CD8-positive, alpha-beta memory T cell (primary cell): Measurements from ENCODE around the gene RHBDD3. TPM values are rescaled to one million over a fixed set of nuclear protein-coding genes. Genes with fewer than 3 reads are reported as not detected.

Experiments used
- CTCF ChIA-PET: fragments of 350-600 bp; sonication (Branson Sonifier 250); formaldehyde crosslinking; loops from one replicate; lab custom pipeline; 2021; ENCODE audit warnings: antibody characterized with exemption; lab: Charles Lee
- POLR2A ChIA-PET: fragments of 350-600 bp; sonication (Branson Sonifier 250); formaldehyde crosslinking; loops from one replicate; lab custom pipeline; 2021; ENCODE audit warnings: antibody characterized with exemption; lab: Charles Lee
- DNase-seq, 5 donors: peaks; one replicate each; pipeline versions ENCODE4 v3.0.0 to v3.0.0-alpha.2; 2020 to 2022; ENCODE audit warnings: mixed read lengths in 1 of 5
- H3K27ac ChIP-seq: one replicate; pipeline ENCODE4 v1.7.0; 2013; ENCODE audit warnings: low read depth, mild to moderate bottlenecking, low read length, moderate library complexity
- H3K27me3 ChIP-seq: 2 replicates; pipeline ENCODE4 v1.7.0; 2013; ENCODE audit warnings: low read length, mild to moderate bottlenecking; ENCODE audit not compliant: insufficient read depth, poor library complexity, severe bottlenecking
- H3K36me3 ChIP-seq: 2 replicates; pipeline ENCODE4 v1.7.0; 2013; ENCODE audit warnings: mild to moderate bottlenecking, low read length, moderate library complexity; ENCODE audit not compliant: insufficient read depth
- H3K4me1 ChIP-seq: 2 replicates; pipeline ENCODE4 v1.7.0; 2013; ENCODE audit warnings: mild to moderate bottlenecking, low read length, moderate library complexity; ENCODE audit not compliant: insufficient read depth
- H3K4me3 ChIP-seq: 2 replicates; pipeline ENCODE4 v1.7.0; 2013; ENCODE audit warnings: mild to moderate bottlenecking, low read length
- H3K9me3 ChIP-seq: 2 replicates; pipeline ENCODE4 v1.7.0; 2013; ENCODE audit warnings: mild to moderate bottlenecking, low read length
- H3K27ac Mint-ChIP-seq, 8 donors: one replicate each; pipeline ENCODE4 v1.8.0; 2020 to 2021; ENCODE audit warnings: mixed read lengths in 8 of 8, mild to moderate bottlenecking in 6 of 8, inconsistent platforms in 3 of 8, moderate library complexity in 3 of 8
- H3K27me3 Mint-ChIP-seq, 2 donors: one replicate each; pipeline ENCODE4 v1.8.0; 2020 to 2021; ENCODE audit warnings: mixed read lengths in 2 of 2, mild to moderate bottlenecking in 1 of 2, moderate library complexity in 1 of 2
- H3K36me3 Mint-ChIP-seq, 3 donors: one replicate each; pipeline ENCODE4 v1.8.0; 2020 to 2021; ENCODE audit warnings: mixed read lengths in 3 of 3, inconsistent platforms in 1 of 3, mild to moderate bottlenecking in 1 of 3
- H3K4me1 Mint-ChIP-seq, 3 donors: one replicate each; pipeline ENCODE4 v1.8.0; 2020 to 2021; ENCODE audit warnings: mixed read lengths in 3 of 3, inconsistent platforms in 1 of 3, mild to moderate bottlenecking in 1 of 3
- H3K4me3 Mint-ChIP-seq, 7 donors: one replicate each; pipeline ENCODE4 v1.8.0; 2020 to 2021; ENCODE audit warnings: mixed read lengths in 7 of 7, mild to moderate bottlenecking in 6 of 7, moderate library complexity in 4 of 7, inconsistent platforms in 2 of 7
- H3K9me3 Mint-ChIP-seq, 5 donors: one replicate each; pipeline ENCODE4 v1.8.0; 2020 to 2022; ENCODE audit warnings: mixed read lengths in 5 of 5, mild to moderate bottlenecking in 3 of 5, moderate library complexity in 2 of 5, inconsistent platforms in 1 of 5
- polyA plus RNA-seq: library from polyadenylated mRNA; unstranded; fragments of 300-500 nt; fragmentation: Illumina TruSeq; gene quantifications from one replicate; pipeline ENCODE4 v1.2.3, GENCODE V29; 2021
- total RNA-seq, 2 experiments: library from RNA; stranded (reverse); gene quantifications; one replicate each; pipeline ENCODE4 v1.2.3, GENCODE V29; 2021

Gene RHBDD3
- total and polyA plus RNA-seq, 3 experiments from 2014 or later: 10.4 to 41.0 (median 37.9) TPM

DNA sequence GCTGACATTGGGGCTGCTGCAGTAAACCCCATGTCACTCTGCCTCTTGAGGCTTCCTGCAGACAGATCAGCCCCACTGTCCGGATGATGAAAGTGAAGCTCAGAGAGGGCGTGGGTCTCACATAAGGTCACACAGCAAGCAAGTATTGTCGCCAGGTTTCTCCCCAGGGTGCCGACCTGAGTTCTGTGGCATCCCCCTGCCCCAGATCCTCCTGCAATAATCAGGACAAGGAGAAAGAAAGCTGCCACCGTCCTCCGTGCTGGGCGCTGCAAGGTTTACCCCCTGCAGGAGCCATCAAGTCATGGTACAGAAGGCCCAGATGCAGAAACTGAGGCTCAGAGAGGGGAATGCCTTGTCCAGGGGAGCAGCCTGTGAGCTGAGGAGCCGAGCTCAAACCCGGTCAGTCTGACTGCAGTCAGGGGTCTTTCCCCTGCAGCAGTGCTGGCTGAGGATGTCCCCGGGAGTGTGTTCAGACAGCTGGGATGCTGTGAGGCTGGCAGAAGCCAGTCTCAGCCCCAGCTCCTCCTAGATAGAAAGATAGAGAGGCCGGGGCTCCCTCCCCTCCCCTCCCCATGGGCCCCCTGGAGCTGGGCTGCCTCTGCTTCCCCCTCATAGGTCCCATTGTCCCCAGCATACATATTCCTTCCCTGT, 48.9 kb downstream of the RHBDD3 start:
- Mint-ChIP-seq H3K27me3 (peaks cover 0 to 2% of the 10 kb centered on the region in 2 donors), H3K36me3 (no peaks in the 10 kb centered on the region), H3K27ac (no peak overlapping the region), H3K4me3 (no peak overlapping the region), H3K9me3 (no peaks in the 10 kb centered on the region), H3K4me1 (no peaks in the 10 kb centered on the region)
- ChIA-PET POLR2A (no interaction called here), CTCF (no interaction called here)
- DNase-seq: no peak
- H3K27ac ChIP-seq: no peak overlapping the region
- H3K9me3 ChIP-seq: no peaks in the 10 kb centered on the region
- H3K27me3 ChIP-seq: no peaks in the 10 kb centered on the region
- no peaks in the 10 kb centered on the region for H3K36me3 ChIP-seq
- H3K4me1 ChIP-seq: no peaks in the 10 kb centered on the region
- H3K4me3 ChIP-seq: no peak overlapping the region

GRCh38 chr22:29217827-29218757, 49.7 kb downstream of the RHBDD3 start:
- ChIA-PET CTCF (no interaction called here), POLR2A (no interaction called here)
- Mint-ChIP-seq H3K27ac (no peak overlapping the region), H3K9me3 (no peaks in the 10 kb centered on the region), H3K4me1 (no peaks in the 10 kb centered on the region), H3K4me3 (no peak overlapping the region), H3K27me3 (peaks cover 0 to 3% of the 10 kb centered on the region in 2 donors), H3K36me3 (no peaks in the 10 kb centered on the region)
- no peak overlapping the region for H3K4me3 ChIP-seq
- DNase-seq: no peak
- no peak overlapping the region for H3K27ac ChIP-seq
- H3K9me3 ChIP-seq: no peaks in the 10 kb centered on the region
- H3K36me3 ChIP-seq: no peaks in the 10 kb centered on the region
- H3K4me1 ChIP-seq: no peaks in the 10 kb centered on the region
- H3K27me3 ChIP-seq: no peaks in the 10 kb centered on the region

GRCh38 chr22:29216873-29217666, 50.7 kb downstream of the RHBDD3 start:
- no peak overlapping the region for H3K4me3 Mint-ChIP-seq
- CTCF ChIA-PET: no interaction called here
- no peaks in the 10 kb centered on the region for H3K36me3 Mint-ChIP-seq

DNA sequence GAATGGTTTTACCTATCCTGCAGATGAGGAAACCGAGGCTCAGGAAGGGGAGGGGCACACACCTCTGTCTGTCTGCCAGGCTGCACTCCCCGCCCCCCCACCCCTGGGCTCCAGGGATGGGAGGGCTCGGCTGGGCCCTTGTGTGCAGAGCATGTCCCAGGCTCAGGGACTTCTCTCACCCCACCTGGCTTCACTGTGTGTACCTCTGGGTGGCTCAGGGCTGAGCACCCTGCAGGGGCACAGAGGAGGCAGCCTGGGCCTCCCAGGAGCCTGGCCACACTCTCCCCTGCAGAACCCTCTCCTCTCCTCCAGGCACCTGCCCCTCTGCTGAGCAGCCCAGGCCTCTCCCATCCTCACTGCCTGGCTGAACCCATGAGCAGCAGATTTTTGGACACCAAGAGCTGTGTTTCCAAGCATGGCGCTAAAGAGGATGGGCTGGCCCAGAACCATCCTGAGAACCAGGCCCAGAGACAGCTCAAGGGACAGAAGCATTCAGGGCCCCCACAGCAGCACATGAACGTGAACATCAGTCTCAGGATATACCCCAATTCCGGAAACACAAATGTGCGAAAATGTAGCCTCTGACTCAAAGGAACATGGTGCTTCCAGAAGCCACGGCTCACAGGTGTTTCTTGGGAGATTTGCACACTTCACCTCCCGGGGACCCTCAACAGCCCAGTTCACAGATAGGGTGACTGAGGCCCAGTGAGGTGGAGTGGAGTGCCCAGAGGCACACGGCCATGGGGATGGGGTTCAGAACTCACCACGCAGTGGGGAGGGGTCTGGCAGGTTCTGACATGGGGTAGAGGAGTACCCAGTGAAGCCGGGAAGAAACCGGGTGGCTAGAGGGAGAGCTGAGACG, 51.5 kb downstream of the RHBDD3 start:
- Mint-ChIP-seq H3K4me3 (no peak overlapping the region), H3K4me1 (no peaks in the 10 kb centered on the region), H3K27me3 (peaks cover 0 to 3% of the 10 kb centered on the region in 2 donors), H3K9me3 (no peaks in the 10 kb centered on the region), H3K27ac (no peak overlapping the region), H3K36me3 (no peaks in the 10 kb centered on the region)
- no peak overlapping the region for H3K27ac ChIP-seq
- no peaks in the 10 kb centered on the region for H3K9me3 ChIP-seq
- no peaks in the 10 kb centered on the region for H3K36me3 ChIP-seq
- no peak for DNase-seq
- no peaks in the 10 kb centered on the region for H3K27me3 ChIP-seq
- CTCF ChIA-PET: no interaction called here
- no peaks in the 10 kb centered on the region for H3K4me1 ChIP-seq
- no peak overlapping the region for H3K4me3 ChIP-seq
- POLR2A ChIA-PET: no interaction called here

More at GRCh38 chr22:29216873-29217666, 50.7 kb downstream of the RHBDD3 start:
- H3K9me3 Mint-ChIP-seq: no peaks in the 10 kb centered on the region
- no peak overlapping the region for H3K27ac Mint-ChIP-seq
- no peak overlapping the region for H3K4me3 ChIP-seq
- DNase-seq: no peak
- no peaks in the 10 kb centered on the region for H3K4me1 Mint-ChIP-seq
- H3K27ac ChIP-seq: no peak overlapping the region
- H3K36me3 ChIP-seq: no peaks in the 10 kb centered on the region
- no peaks in the 10 kb centered on the region for H3K4me1 ChIP-seq
- no peaks in the 10 kb centered on the region for H3K27me3 ChIP-seq
- peaks cover 0 to 3% of the 10 kb centered on the region in 2 donors for H3K27me3 Mint-ChIP-seq
- POLR2A ChIA-PET: no interaction called here
- no peaks in the 10 kb centered on the region for H3K9me3 ChIP-seq

DNA sequence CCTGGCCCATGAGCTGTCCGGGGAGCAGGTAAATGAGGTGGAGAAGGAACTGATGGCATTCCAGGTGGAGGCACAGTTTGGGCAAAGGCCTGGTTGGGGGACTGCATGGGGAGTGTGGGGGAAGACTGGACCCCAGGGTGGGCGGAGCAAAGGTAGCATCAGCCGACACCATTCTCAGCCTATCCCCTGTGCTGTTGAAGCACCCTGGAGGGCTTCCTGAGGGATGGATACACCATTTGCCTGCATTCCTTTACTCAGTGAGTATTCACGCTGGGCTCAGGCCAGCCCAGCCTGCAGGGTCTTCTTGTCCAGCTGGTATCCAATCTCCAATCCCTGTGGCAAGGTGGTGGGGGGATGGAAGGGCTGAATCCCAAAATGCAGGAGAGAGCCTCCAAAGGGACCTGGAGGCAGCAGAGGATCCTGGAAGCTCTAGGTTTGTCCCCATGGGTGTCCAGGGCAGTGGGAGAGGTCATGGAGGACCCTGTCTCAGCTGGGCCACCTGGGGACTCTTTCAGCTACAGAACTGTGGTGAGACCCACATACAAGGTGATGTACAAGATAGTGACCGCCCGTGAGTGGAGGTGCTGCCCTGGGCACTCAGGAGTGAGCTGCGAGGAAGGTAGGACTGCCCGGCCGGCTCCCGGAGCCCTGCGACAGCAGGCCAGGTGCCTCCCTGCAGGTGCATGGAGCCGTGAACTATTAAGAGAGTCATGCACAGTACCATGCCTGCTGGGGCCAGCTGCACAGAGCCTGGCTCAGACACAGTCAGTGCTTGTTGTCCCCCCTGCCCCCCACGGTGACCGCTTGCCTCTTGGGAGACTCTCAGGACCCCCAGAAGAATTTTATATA, 52.5 kb downstream of the RHBDD3 start:
- no peaks in the 10 kb centered on the region for H3K36me3 Mint-ChIP-seq
- no peak overlapping the region for H3K4me3 Mint-ChIP-seq
- H3K27me3 Mint-ChIP-seq: peaks cover 0 to 3% of the 10 kb centered on the region in 2 donors
- DNase-seq: no peak
- H3K27ac ChIP-seq: no peak overlapping the region
- ChIA-PET POLR2A (no interaction called here), CTCF (no interaction called here)
- H3K9me3 ChIP-seq: no peaks in the 10 kb centered on the region
- no peaks in the 10 kb centered on the region for H3K36me3 ChIP-seq
- no peaks in the 10 kb centered on the region for H3K27me3 ChIP-seq
- H3K9me3 Mint-ChIP-seq: no peaks in the 10 kb centered on the region
- H3K4me1 ChIP-seq: no peaks in the 10 kb centered on the region
- H3K27ac Mint-ChIP-seq: no peak overlapping the region
- H3K4me1 Mint-ChIP-seq: no peaks in the 10 kb centered on the region
- H3K4me3 ChIP-seq: no peak overlapping the region

DNA sequence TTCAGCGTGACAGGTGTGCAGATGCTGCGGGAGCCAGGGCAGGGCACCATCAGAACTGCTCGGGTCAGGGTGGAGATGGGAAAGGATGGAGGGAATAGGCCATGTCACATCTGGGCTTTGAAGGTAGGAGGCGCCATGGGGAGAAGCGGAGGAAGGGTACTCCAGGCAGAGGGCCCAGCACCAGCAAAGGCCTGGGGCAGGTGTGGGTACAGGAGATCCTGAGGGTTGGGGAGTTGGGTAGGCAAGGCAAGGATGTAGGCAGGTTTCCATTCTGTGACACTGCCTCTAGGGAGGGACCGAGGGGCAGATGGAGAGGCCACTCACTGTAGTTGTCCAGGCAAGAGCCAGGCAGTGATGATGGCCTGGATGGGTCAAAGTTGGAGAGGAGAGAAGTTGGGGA, 53.5 kb downstream of the RHBDD3 start:
- H3K27ac Mint-ChIP-seq: peak overlapping the region in 2 of 8 donors; percentile 39 to 47
- no peak overlapping the region for H3K4me3 Mint-ChIP-seq
- H3K27me3 ChIP-seq: no peaks in the 10 kb centered on the region
- peaks cover 0 to 3% of the 10 kb centered on the region in 2 donors for H3K27me3 Mint-ChIP-seq
- no peak overlapping the region for H3K27ac ChIP-seq
- no peaks in the 10 kb centered on the region for H3K9me3 ChIP-seq
- CTCF ChIA-PET: no interaction called here
- H3K36me3 ChIP-seq: no peaks in the 10 kb centered on the region
- POLR2A ChIA-PET: no interaction called here
- H3K36me3 Mint-ChIP-seq: no peaks in the 10 kb centered on the region
- no peaks in the 10 kb centered on the region for H3K4me1 ChIP-seq
- no peaks in the 10 kb centered on the region for H3K4me1 Mint-ChIP-seq
- no peaks in the 10 kb centered on the region for H3K9me3 Mint-ChIP-seq
- no peak for DNase-seq
- H3K4me3 ChIP-seq: no peak overlapping the region

- Histone ChIP-seq H3K27me3 (no peaks in the 10 kb centered on the region), H3K4me1 (no peaks in the 10 kb centered on the region), H3K4me3 (no peak overlapping the region), H3K36me3 (no peaks in the 10 kb centered on the region), H3K9me3 (no peaks in the 10 kb centered on the region), H3K27ac (no peak overlapping the region)
- Mint-ChIP-seq H3K4me3 (no peak overlapping the region), H3K27me3 (peaks cover 0 to 3% of the 10 kb centered on the region in 2 donors), H3K9me3 (no peaks in the 10 kb centered on the region), H3K27ac (no peak overlapping the region), H3K36me3 (no peaks in the 10 kb centered on the region), H3K4me1 (no peaks in the 10 kb centered on the region)
- ChIA-PET POLR2A (no interaction called here), CTCF (no interaction called here)
- no peak for DNase-seq
Observed at GRCh38 chr22:29213493-29213892, 54.3 kb downstream of the RHBDD3 start.
